ENCODE data around the gene C17orf67.

The C17orf67 gene

GRCh38 chr17:56809820-56810179, 23.9 kb downstream of the C17orf67 start:
- H3K4me3 ChIP-seq (ENCODE audit: low read depth, low read length): no peak overlapping the region
- no peak for DNase-seq (ENCODE audit: low read depth, low spot score)
- no peak for TF ChIP-seq CTCF (IDR thresholded peaks at IDR 0.05; ENCODE audit: insufficient read depth, low read length, missing control alignments)
- CTCF ChIA-PET: no interaction called here
- POLR2A ChIA-PET: no interaction called here

- DNase-seq (ENCODE audit: low read depth, low spot score): no peak
- ChIA-PET CTCF (no interaction called here), POLR2A (no interaction called here)
- TF ChIP-seq CTCF (IDR thresholded peaks at IDR 0.05; ENCODE audit: insufficient read depth, low read length, missing control alignments): no peak
- no peak overlapping the region for H3K4me3 ChIP-seq (ENCODE audit: low read depth, low read length)
These were observed 24.5 kb downstream of the C17orf67 start for GRCh38 chr17:56809106-56809819.

GRCh38 chr17:56808503-56808902, 25.2 kb downstream of the C17orf67 start:
- CTCF ChIA-PET: interaction anchor here (2.7 kb wide), 1 partner anchor 10 kb away, joined by 17 read pairs; no protein-coding TSS in a partner anchor
- POLR2A ChIA-PET: no interaction called here
- H3K4me3 ChIP-seq (ENCODE audit: low read depth, low read length): no peak overlapping the region
- no peak for DNase-seq (ENCODE audit: low read depth, low spot score)
- TF ChIP-seq CTCF (IDR thresholded peaks at IDR 0.05; ENCODE audit: insufficient read depth, low read length, missing control alignments): no peak

- no peak for TF ChIP-seq CTCF (IDR thresholded peaks at IDR 0.05; ENCODE audit: insufficient read depth, low read length, missing control alignments)
- no peak overlapping the region for H3K4me3 ChIP-seq (ENCODE audit: low read depth, low read length)
- POLR2A ChIA-PET: no interaction called here
- CTCF ChIA-PET: interaction anchor here (0.8 to 2.7 kb wide), 2 partner anchors 11 to 26 kb away, joined by 4 to 17 read pairs; no protein-coding TSS in a partner anchor
- DNase-seq (ENCODE audit: low read depth, low spot score): no peak
These were observed 26.0 kb downstream of the C17orf67 start for GRCh38 chr17:56807723-56808122.

GRCh38 chr17:56806949-56807348, 26.8 kb downstream of the C17orf67 start:
- H3K4me3 ChIP-seq (ENCODE audit: low read depth, low read length): no peak overlapping the region
- ChIA-PET POLR2A (no interaction called here), CTCF (interaction anchor here (2.7 kb wide), 1 partner anchor 12 kb away, joined by 17 read pairs; no protein-coding TSS in a partner anchor)
- no peak for DNase-seq (ENCODE audit: low read depth, low spot score)
- no peak for TF ChIP-seq CTCF (IDR thresholded peaks at IDR 0.05; ENCODE audit: insufficient read depth, low read length, missing control alignments)

- H3K4me3 ChIP-seq (ENCODE audit: low read depth, low read length): no peak overlapping the region
- ChIA-PET CTCF (interaction anchor here (0.8 to 1.6 kb wide), 3 partner anchors 15 to 25 kb away, joined by 3 to 15 read pairs (median 3); no protein-coding TSS in a partner anchor), POLR2A (no interaction called here)
- DNase-seq (ENCODE audit: low read depth, low spot score): no peak
- TF ChIP-seq CTCF (IDR thresholded peaks at IDR 0.05; ENCODE audit: insufficient read depth, low read length, missing control alignments): no peak
These were observed 29.3 kb downstream of the C17orf67 start for GRCh38 chr17:56804454-56804853.
